ENCODE measurements around the gene NPHS1. TPM values are rescaled to one million over a fixed set of nuclear protein-coding genes. Genes with fewer than 3 reads are reported as not detected.

The NPHS1 gene
- total and polyA plus RNA-seq, 2 experiments from 2014 or later = 0.30 to 0.76 TPM

DNA sequence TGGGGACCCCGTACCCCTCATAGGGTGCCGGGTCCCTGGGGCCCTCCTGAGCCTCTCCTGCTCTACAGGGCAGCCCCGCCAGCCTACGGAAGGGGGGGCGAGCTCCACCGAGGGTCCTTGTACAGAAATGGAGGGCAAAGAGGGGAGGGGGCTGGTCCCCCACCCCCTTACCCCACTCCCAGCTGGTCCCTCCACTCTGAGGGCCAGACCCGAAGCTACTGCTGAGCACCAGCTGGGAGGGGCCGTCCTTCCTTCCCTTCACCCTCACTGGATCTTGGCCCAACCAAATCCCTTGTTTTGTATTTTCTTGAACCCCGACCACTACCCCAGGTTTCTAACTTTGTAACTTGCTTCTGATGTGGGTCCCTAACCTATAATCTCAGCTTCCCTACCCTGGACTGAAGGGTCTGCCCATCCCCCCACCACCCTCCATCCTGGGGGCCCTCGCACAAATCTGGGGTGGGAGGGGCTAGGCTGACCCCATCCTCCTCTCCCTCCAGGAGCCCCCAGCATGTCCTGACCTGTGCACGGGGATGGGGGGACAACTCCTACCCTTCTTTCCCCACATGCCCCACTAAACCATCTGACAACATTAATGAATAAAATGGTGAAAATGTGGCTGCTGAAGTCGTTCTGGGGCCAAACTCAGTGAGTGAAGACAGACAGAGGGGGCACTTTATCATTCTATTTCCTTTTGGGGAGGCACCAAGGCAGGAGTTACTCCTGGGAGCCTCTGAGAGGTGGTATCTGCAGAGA, 63.9 kb downstream of the NPHS1 start:
- Histone ChIP-seq H3K4me3 (no peak overlapping the region), H3K27ac (no peak overlapping the region), H3K27me3 (no peaks in the 10 kb centered on the region), H3K9me3 (ENCODE audit: low read depth) (no peaks in the 10 kb centered on the region), H3K9me2 (replicated peaks; ENCODE audit: insufficient read depth) (no peaks in the 10 kb centered on the region), H3K36me3 (replicated peaks; ENCODE audit: insufficient read depth, low read depth) (no peaks in the 10 kb centered on the region), H3K4me2 (no peak overlapping the region), H4K20me1 (ENCODE audit: insufficient read depth, poor library complexity, severe bottlenecking) (no peaks in the 10 kb centered on the region), H2AFZ (no peak overlapping the region), H3K4me1 (ENCODE audit: insufficient read depth) (no peaks in the 10 kb centered on the region), H3K79me2 (no peaks in the 10 kb centered on the region)
- 87% methylated on average over 7 of the region's 12 CpGs for WGBS (ENCODE audit: low lambda C conversion rate, missing lambda C conversion rate)
- peak; percentile 4 for DNase-seq (ENCODE audit: low spot score)
- TF ChIP-seq EZH2 (IDR thresholded peaks at IDR 0.05; ENCODE audit: borderline replicate concordance) = no peak
- TF ChIP-seq EZH2phosphoT487 (IDR thresholded peaks at IDR 0.05; ENCODE audit: low read depth, severe bottlenecking, unreplicated experiment) = no peak
- TF ChIP-seq, protein P1, sequence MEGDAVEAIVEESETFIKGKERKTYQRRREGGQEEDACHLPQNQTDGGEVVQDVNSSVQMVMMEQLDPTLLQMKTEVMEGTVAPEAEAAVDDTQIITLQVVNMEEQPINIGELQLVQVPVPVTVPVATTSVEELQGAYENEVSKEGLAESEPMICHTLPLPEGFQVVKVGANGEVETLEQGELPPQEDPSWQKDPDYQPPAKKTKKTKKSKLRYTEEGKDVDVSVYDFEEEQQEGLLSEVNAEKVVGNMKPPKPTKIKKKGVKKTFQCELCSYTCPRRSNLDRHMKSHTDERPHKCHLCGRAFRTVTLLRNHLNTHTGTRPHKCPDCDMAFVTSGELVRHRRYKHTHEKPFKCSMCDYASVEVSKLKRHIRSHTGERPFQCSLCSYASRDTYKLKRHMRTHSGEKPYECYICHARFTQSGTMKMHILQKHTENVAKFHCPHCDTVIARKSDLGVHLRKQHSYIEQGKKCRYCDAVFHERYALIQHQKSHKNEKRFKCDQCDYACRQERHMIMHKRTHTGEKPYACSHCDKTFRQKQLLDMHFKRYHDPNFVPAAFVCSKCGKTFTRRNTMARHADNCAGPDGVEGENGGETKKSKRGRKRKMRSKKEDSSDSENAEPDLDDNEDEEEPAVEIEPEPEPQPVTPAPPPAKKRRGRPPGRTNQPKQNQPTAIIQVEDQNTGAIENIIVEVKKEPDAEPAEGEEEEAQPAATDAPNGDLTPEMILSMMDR (IDR thresholded peaks at IDR 0.05; ENCODE audit: poor library complexity) = no peak

- WGBS (ENCODE audit: low lambda C conversion rate, missing lambda C conversion rate) = 96% methylated on average over 9 of the region's 15 CpGs
- Histone ChIP-seq H3K27ac (no peak overlapping the region), H3K4me2 (no peak overlapping the region), H3K79me2 (no peaks in the 10 kb centered on the region), H4K20me1 (ENCODE audit: insufficient read depth, poor library complexity, severe bottlenecking) (no peaks in the 10 kb centered on the region), H3K9me3 (ENCODE audit: low read depth) (no peaks in the 10 kb centered on the region), H3K36me3 (replicated peaks; ENCODE audit: insufficient read depth, low read depth) (no peaks in the 10 kb centered on the region), H2AFZ (no peak overlapping the region), H3K9me2 (replicated peaks; ENCODE audit: insufficient read depth) (no peaks in the 10 kb centered on the region), H3K4me1 (ENCODE audit: insufficient read depth) (no peaks in the 10 kb centered on the region), H3K4me3 (no peak overlapping the region), H3K27me3 (no peaks in the 10 kb centered on the region)
- peak; percentile 4 for DNase-seq (ENCODE audit: low spot score)
- TF ChIP-seq, protein P1 (IDR thresholded peaks at IDR 0.05; ENCODE audit: poor library complexity) = no peak
- no peak for TF ChIP-seq EZH2phosphoT487 (IDR thresholded peaks at IDR 0.05; ENCODE audit: low read depth, severe bottlenecking, unreplicated experiment)
- no peak for TF ChIP-seq EZH2 (IDR thresholded peaks at IDR 0.05; ENCODE audit: borderline replicate concordance)
Observed at GRCh38 chr19:35787227-35787799, 65.0 kb downstream of the NPHS1 start.

DNA sequence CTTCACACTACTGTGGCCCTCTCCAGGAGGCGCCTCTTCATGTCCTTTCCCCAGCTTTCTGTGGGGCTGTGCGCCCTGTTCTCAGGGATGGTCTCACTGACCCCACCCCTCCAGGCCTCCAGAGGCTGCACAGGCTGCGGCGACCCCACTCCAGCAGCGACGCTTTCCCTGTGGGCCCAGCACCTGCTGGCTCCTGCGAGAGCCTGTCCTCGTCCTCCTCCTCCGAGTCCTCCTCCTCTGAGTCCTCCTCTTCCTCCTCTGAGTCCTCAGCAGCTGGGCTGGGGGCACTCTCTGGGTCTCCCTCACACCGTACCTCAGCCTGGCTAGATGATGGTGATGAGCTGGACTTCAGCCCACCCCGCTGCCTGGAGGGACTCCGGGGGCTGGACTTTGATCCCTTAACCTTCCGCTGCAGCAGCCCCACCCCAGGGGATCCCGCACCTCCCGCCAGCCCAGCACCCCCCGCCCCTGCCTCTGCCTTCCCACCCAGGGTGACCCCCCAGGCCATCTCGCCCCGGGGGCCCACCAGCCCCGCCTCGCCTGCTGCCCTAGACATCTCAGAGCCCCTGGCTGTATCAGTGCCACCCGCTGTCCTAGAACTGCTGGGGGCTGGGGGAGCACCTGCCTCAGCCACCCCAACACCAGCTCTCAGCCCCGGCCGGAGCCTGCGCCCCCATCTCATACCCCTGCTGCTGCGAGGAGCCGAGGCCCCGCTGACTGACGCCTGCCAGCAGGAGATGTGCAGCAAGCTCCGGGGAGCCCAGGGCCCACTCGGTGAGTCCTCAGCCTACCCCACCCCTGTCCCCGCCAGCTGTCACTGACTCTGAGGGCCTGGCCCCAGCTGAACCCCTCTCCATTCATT, 65.8 kb downstream of the NPHS1 start:
- 93% methylated on average over 21 of the region's 31 CpGs for WGBS (ENCODE audit: low lambda C conversion rate, missing lambda C conversion rate)
- Histone ChIP-seq H3K4me3 (no peak overlapping the region), H3K36me3 (replicated peaks; ENCODE audit: insufficient read depth, low read depth) (no peaks in the 10 kb centered on the region), H3K9me3 (ENCODE audit: low read depth) (no peaks in the 10 kb centered on the region), H3K79me2 (no peaks in the 10 kb centered on the region), H3K27ac (no peak overlapping the region), H4K20me1 (ENCODE audit: insufficient read depth, poor library complexity, severe bottlenecking) (no peaks in the 10 kb centered on the region), H3K4me2 (no peak overlapping the region), H3K27me3 (no peaks in the 10 kb centered on the region), H3K9me2 (replicated peaks; ENCODE audit: insufficient read depth) (no peaks in the 10 kb centered on the region), H3K4me1 (ENCODE audit: insufficient read depth) (no peaks in the 10 kb centered on the region), H2AFZ (no peak overlapping the region)
- DNase-seq (ENCODE audit: low spot score) = no peak
- TF ChIP-seq EZH2 (IDR thresholded peaks at IDR 0.05; ENCODE audit: borderline replicate concordance) = no peak
- TF ChIP-seq, protein P1 (IDR thresholded peaks at IDR 0.05; ENCODE audit: poor library complexity) = no peak
- no peak for TF ChIP-seq EZH2phosphoT487 (IDR thresholded peaks at IDR 0.05; ENCODE audit: low read depth, severe bottlenecking, unreplicated experiment)
